Measurements from ENCODE around the gene SLITRK6. TPM values are rescaled to one million over a fixed set of nuclear protein-coding genes. Genes with fewer than 3 reads are reported as not detected.

Gene SLITRK6
- total and polyA plus RNA-seq, 2 donors (not counting 3 experiments of a cell fraction or from before 2014, with no cell fraction given) = not detected

GRCh38 chr13:85812282-85812681, 13.1 kb upstream of the SLITRK6 start:
- dilution Hi-C loops (cut with MboI; ENCODE audit: extremely low pct_ligation_motif_present, low sequenced_read_pairs) = no loop called here

DNA sequence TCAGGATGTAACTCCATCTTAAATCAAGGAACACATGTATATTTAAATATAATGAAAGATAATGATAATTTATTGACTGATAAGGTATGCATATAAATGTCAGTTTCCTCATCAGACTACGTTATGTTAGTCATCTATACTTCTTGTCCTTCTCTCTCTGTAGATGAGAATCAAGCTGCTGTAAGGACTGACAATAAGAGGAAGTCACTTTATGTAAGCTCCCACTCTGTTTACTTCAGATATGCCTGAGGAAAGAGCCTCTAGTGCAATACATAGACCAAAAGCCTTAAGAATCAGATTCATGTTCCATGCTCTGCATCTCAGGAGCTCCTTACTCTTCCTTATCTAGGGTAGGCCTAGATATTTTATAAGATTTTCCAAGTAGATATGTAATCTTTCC, 9.6 kb upstream of the SLITRK6 start:
- no peaks in the 10 kb centered on the region for H3K9me3 ChIP-seq (replicated peaks; ENCODE audit: control insufficient read depth, insufficient read depth, low read length)
- no peaks in the 10 kb centered on the region for H3K36me3 ChIP-seq (ENCODE audit: control insufficient read depth in 2 of 2, extremely low read depth in 1 of 2, insufficient read depth in 2 of 2, low read length in 2 of 2)
- H4K20me1 ChIP-seq (replicated peaks; ENCODE audit: control insufficient read depth, extremely low read depth, insufficient read depth, low read length) = no peaks in the 10 kb centered on the region
- no peaks in the 10 kb centered on the region for H3K4me1 ChIP-seq (ENCODE audit: control insufficient read depth, extremely low read depth, insufficient read depth, low read length)
- no peak for TF ChIP-seq MYC (IDR thresholded peaks at IDR 0.05; ENCODE audit: low read depth, low read length)
- no peak for TF ChIP-seq POLR2AphosphoS5 (IDR thresholded peaks at IDR 0.05; ENCODE audit: insufficient read depth, low read depth, low read length)
- no peak for TF ChIP-seq CTCF (IDR thresholded peaks at IDR 0.05; ENCODE audit: extremely low read depth in 1 of 2, insufficient read depth in 1 of 2, low read depth in 1 of 2, low read length in 2 of 2)
- no peak for TF ChIP-seq POLR2A (IDR thresholded peaks at IDR 0.05; ENCODE audit: low read depth, low read length)
- TF ChIP-seq FOS (IDR thresholded peaks at IDR 0.05; ENCODE audit: borderline replicate concordance, insufficient read depth, low read length) = no peak
- TF ChIP-seq EZH2 (IDR thresholded peaks at IDR 0.05; ENCODE audit: borderline replicate concordance, low read depth, low read length, severe bottlenecking) = no peak
- TF ChIP-seq MAX (IDR thresholded peaks at IDR 0.05; ENCODE audit: insufficient read depth, insufficient read length) = no peak
- H3K4me3 ChIP-seq (replicated peaks in 1 of 3; ENCODE audit: insufficient read depth in 1 of 3, low read depth in 1 of 3, low read length in 3 of 3) = no peak overlapping the region
- no peak overlapping the region for H3K27ac ChIP-seq (ENCODE audit: insufficient read depth, low read depth, low read length)
- ChIA-PET POLR2A (no interaction called here), CTCF (no interaction called here)
- DNase-seq (ENCODE audit: low read depth, low spot score) = no peak
- intact Hi-C loops (cut with micrococcal nuclease) = no loop called here
- H3K9ac ChIP-seq (replicated peaks; ENCODE audit: extremely low read depth, insufficient read depth, low read length) = no peak overlapping the region
- dilution Hi-C loops (cut with MboI; ENCODE audit: extremely low pct_ligation_motif_present, low sequenced_read_pairs) = no loop called here
- no peak overlapping the region for H2AFZ ChIP-seq (ENCODE audit: low read depth, low read length)
- FAIRE-seq = no peak
- no peaks in the 10 kb centered on the region for H3K9me1 ChIP-seq (replicated peaks; ENCODE audit: control insufficient read depth, extremely low read depth, insufficient read depth, low read length)
- BruUV-seq (replicated peaks) = no TSS peak
- H3K79me2 ChIP-seq (ENCODE audit: control insufficient read depth, insufficient read depth, low read length) = no peaks in the 10 kb centered on the region
- no peaks in the 10 kb centered on the region for H3K27me3 ChIP-seq (ENCODE audit: control insufficient read depth in 2 of 2, insufficient read depth in 2 of 2, low read length in 2 of 2)
- H3K4me2 ChIP-seq (ENCODE audit: insufficient read depth, low read length) = no peak overlapping the region

More at GRCh38 chr13:85812282-85812681, 13.1 kb upstream of the SLITRK6 start:
- no peaks in the 10 kb centered on the region for H3K27me3 ChIP-seq (ENCODE audit: control insufficient read depth in 2 of 2, insufficient read depth in 2 of 2, low read length in 2 of 2)
- no peak overlapping the region for H3K9ac ChIP-seq (replicated peaks; ENCODE audit: extremely low read depth, insufficient read depth, low read length)
- H4K20me1 ChIP-seq (replicated peaks; ENCODE audit: control insufficient read depth, extremely low read depth, insufficient read depth, low read length) = no peaks in the 10 kb centered on the region
- H3K4me2 ChIP-seq (ENCODE audit: insufficient read depth, low read length) = no peak overlapping the region
- no peaks in the 10 kb centered on the region for H3K36me3 ChIP-seq (ENCODE audit: control insufficient read depth in 2 of 2, extremely low read depth in 1 of 2, insufficient read depth in 2 of 2, low read length in 2 of 2)
- DNase-seq (ENCODE audit: low read depth, low spot score) (no peak), FAIRE-seq (no peak)
- H3K9me3 ChIP-seq (replicated peaks; ENCODE audit: control insufficient read depth, insufficient read depth, low read length) = no peaks in the 10 kb centered on the region
- H3K4me1 ChIP-seq (ENCODE audit: control insufficient read depth, extremely low read depth, insufficient read depth, low read length) = no peaks in the 10 kb centered on the region
- H3K27ac ChIP-seq (ENCODE audit: insufficient read depth, low read depth, low read length) = no peak overlapping the region
- TF ChIP-seq FOS (IDR thresholded peaks at IDR 0.05; ENCODE audit: borderline replicate concordance, insufficient read depth, low read length) = no peak
- TF ChIP-seq MAX (IDR thresholded peaks at IDR 0.05; ENCODE audit: insufficient read depth, insufficient read length) = no peak
- no peaks in the 10 kb centered on the region for H3K9me1 ChIP-seq (replicated peaks; ENCODE audit: control insufficient read depth, extremely low read depth, insufficient read depth, low read length)
- ChIA-PET CTCF (no interaction called here), POLR2A (no interaction called here)
- no TSS peak for BruUV-seq (replicated peaks)
- no peak overlapping the region for H2AFZ ChIP-seq (ENCODE audit: low read depth, low read length)
- intact Hi-C loops (cut with micrococcal nuclease) = no loop called here
- no peaks in the 10 kb centered on the region for H3K79me2 ChIP-seq (ENCODE audit: control insufficient read depth, insufficient read depth, low read length)
- H3K4me3 ChIP-seq (replicated peaks in 1 of 3; ENCODE audit: insufficient read depth in 1 of 3, low read depth in 1 of 3, low read length in 3 of 3) = no peak overlapping the region
